Eye (tissue), 1 donor: Measurements from ENCODE around the gene ZNF862.

Source experiments
- DNase-seq: peaks from one replicate; pipeline ENCODE4 v3.0.0-alpha.2; 2015

Gene ZNF862

DNA sequence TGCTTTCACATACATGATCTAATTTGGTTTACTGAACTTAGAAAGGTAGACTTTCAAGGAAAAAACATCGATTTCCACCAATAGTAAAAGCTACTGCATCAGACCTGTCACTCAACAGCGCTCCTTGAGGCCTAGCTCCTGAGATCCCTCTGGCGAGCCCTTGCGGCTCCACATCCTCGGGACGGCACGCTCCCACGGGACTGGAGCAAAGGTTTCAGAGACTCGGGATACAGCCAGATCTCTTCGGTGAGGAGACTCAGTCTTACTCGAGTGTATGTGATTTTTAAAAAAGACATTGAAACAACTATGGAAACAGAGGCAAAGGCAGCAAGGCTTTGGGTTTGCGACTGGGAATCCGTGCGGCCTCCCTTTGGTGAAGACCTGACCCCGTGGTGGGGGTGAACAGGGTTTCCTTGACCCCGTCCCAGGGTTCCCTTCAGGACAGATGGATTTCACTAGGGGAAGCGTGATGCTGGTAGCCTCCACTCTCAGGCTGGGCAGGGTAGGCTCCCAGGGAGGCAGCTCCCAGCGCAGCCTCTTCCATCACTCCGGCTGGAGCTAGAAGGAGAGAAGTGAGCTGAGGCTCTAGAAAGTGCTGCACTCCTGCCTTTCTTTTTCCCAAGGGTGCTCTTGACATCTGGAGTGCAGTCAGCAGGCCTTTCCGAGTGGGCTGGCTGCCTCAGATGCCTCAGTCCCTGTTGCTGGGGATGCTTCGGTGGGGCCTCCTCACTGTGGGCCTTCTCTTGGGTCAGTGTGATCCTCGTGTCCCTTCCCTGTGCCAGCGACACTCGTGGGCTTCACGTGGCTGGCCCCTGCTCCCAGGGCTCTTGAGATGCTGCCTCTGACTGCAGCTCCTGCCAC lies 29.8 kb downstream of the ZNF862 start:
- DNase-seq: no peak

DNA sequence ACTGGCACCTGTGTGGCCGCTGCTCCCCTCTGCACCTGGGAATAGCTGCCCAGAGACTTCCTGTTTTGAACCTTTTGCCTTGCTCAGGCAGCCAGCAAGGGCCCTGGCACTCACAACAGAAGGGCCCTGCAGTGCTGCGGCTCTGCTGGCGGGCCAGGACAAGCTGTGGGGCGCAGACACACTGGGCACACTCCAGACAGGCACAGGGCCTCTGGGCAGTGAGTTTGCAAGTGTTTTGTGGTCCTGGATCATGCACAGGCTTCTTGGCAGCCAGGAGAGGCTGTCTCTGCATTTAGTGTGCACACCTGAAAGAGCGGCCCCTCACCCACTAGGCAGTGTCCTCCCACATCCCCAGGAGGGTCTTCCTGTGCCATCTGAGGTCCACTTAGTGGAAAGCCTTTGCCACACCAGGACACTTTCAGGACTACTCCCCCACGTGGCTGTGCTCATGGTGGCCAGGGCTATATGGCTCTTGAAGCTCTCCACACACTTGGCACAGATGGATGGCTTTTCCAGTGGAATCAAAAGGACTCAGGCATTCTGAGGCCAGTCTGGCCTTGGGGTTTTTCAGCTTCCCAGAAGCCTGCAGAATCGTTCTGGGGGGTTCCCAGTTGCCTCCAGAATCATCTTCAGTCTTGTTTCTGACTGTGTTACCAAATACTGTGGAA lies 30.6 kb downstream of the ZNF862 start:
- no peak for DNase-seq

GRCh38 chr7:149869291-149869650 lies 31.1 kb downstream of the ZNF862 start:
- no peak for DNase-seq

GRCh38 chr7:149869867-149870266 lies 31.7 kb downstream of the ZNF862 start:
- DNase-seq: no peak

- no peak for DNase-seq
These were observed 32.1 kb downstream of the ZNF862 start for GRCh38 chr7:149870274-149870673.

DNA sequence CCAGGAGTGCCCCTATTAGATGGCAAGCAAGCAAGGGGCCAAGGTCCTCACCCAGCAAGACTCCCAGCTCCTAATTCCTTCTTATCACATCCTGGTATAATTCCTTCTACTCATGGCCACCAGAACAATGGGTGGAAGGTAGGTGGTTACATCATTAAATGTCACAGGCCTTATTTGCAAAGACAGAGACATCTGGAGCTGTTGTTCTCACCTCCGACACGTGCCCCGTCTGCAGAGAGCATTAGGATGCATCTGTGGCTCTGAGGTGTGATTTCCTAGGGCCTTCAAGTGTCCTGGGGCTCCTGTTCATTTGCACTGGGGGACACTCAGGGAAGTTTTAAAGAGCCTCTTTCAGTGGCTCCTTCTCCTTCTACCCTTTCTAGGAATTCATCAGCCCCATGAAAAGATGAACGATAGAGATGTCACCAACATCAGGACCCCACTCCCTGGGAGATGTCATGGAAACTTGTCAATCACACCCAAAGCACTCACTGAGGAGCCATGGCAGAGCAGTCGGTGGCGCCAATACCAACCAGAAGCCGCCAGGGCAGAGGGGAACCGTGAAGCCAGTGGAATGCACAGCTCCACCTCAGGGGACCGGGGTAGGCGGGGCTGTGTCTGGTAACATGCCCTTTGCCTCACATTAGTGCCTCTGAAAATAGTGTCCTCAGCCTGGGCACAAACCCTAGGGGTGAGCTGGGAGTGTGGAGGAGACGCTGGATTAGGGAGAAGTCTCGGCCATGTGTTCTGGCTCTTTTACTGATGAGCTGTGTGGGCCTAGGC lies 32.7 kb downstream of the ZNF862 start:
- no peak for DNase-seq

DNA sequence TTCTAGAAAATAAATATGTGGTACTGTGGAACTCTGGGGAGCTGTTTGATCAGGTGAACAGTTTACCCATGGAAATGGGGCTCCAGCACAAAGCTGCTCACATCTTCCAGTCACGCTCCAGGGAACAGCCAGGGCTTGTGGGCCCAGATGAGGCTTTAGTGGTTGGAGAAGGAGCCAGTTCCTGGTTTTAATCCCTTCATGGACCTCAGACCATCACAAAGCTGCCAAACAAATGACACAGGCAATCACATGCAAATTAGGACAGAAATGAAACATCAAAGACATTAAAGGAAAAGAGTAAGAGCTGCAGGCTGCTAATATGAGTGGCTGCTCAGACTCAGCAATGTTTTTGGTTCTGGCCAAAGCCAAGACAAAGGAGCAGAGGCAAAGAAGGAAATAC lies 33.4 kb downstream of the ZNF862 start:
- no peak for DNase-seq

DNA sequence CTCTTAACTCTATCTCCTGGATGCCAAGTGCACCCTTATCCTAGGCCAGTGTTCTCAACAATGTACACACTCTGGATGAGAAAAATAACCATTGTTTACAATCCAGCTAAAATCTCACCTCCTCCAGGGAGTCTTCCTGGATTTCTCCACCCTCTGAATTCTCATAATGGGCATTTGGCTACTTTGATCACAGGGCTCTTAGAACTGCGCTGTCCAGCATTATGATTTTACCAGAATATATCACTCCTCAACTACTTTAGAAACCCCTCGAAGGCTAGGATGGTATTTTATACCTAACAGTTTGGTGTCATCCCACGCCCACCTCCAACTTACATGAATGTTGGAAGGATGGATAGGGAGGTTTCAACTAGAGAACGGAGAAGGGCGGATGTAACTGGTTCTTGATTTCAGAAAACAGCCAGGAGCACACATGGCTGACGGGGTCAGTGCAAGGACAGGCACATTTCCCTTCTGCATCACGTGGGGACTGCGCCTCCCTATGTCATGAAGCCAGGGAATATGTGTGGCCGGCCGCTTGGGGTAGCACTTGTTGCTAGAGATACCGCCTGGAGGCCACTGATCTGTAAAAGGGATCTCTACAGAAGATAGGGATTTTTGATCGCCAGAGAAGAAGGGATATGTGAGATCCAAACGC lies 34.4 kb downstream of the ZNF862 start:
- peak; percentile 93 for DNase-seq

DNA sequence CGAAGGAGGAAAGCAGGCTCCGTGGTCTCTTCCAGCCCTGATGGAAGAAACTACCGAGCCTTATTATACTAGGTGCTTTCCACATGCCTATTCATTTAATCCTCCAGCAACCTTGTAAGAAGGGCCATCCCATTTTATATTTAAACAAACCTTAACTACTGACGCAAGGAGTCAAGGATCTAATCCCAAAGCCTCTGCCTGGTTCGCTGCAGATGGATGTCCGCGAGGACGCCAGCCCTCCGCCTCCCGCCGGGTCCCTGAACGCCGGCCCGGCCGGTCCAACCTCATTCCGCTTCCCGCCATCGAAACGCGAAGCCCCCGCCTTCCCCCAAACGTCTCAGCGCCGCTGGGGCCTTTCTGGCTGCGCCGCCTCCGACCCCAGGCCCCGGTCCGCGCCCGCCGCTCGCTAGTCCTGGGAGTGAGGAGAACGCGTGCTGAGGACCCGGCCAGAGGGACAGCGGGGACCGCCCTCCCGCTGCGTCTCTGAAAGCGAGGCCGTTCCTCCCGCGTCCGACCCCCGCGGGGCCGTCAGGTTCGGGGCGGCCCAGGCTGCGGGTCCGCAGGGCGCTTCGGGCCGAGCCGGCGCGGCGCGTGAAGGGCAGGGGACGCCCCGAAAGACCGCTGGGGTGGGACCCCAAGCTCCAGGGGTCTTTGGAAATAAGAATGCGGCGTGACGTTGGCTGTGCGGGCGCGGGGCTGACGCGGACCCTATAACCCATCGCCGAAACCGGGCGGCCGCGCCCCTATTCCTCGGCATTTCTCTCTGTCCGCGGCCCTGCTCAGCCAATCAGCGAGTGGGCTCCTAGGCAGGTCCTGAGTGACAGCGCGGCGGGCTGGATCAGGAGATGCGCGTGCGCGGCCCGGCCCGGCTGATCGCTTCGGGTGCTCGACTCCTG lies 35.1 kb downstream of the ZNF862 start, which contains the start of gene ATP6V0E2:
Gene ATP6V0E2, plus strand, starts transcription at position 896 of the 896 bp plus-strand sequence. CDS start 97 bp downstream, outside the sequence.
- DNase-seq: peak; percentile 97

DNA sequence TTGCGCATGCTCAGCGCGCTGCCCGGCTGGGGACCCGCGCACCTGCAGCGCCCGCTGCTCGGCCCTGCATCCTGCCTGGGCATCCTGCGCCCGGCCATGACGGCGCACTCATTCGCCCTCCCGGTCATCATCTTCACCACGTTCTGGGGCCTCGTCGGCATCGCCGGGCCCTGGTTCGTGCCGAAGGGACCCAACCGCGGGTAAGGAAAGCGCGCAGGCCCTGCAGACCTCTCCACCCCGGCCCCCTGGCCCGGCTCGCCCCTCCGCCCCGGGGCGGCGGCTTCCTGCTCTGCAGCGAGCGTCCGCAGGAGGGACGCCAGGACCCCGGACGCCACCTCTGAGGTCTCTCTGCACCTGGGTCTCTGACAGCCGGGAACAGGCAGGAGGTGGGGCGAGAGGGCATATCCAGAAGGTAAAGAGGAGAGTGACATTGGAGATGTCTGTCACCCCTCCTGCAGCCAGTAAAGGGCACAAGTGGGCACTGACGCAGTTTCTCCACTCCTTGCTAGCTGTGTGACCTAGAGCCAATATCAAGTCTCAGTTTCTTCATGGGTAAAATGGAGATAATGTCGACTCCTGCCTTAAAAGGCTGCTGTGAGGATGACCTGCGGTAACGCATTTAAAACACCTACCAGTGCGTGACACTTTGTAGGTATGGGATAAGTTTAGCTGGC lies 35.9 kb downstream of the ZNF862 start:
- DNase-seq: no peak

DNA sequence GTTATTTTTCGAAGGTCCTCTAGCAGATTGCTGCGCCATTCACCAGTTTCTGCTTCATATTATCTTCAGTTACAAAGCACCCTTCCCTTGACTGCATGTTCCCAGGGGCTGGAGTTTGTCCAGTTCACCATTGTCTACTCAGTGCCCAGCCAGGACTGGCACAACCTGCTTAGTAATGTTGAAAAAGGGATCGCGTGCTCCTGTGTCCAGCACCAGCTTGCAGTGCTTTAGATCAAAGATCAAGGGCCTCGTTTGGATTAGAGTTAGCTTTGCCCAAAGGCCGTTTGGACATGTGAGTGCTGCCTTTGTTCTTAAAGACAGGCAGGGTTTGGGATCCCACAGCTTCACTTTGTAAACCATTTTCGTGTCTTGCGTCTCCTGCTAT lies 36.5 kb downstream of the ZNF862 start:
- DNase-seq: no peak

GRCh38 chr7:149875396-149875795 lies 37.2 kb downstream of the ZNF862 start:
- no peak for DNase-seq

GRCh38 chr7:149877890-149878522 lies 39.8 kb downstream of the ZNF862 start:
- DNase-seq: no peak

GRCh38 chr7:149878523-149878921 lies 40.3 kb downstream of the ZNF862 start:
- no peak for DNase-seq

- DNase-seq: no peak
These were observed 41.1 kb downstream of the ZNF862 start for GRCh38 chr7:149879271-149879743.

GRCh38 chr7:149879766-149880637 lies 41.8 kb downstream of the ZNF862 start:
- DNase-seq: no peak

DNA sequence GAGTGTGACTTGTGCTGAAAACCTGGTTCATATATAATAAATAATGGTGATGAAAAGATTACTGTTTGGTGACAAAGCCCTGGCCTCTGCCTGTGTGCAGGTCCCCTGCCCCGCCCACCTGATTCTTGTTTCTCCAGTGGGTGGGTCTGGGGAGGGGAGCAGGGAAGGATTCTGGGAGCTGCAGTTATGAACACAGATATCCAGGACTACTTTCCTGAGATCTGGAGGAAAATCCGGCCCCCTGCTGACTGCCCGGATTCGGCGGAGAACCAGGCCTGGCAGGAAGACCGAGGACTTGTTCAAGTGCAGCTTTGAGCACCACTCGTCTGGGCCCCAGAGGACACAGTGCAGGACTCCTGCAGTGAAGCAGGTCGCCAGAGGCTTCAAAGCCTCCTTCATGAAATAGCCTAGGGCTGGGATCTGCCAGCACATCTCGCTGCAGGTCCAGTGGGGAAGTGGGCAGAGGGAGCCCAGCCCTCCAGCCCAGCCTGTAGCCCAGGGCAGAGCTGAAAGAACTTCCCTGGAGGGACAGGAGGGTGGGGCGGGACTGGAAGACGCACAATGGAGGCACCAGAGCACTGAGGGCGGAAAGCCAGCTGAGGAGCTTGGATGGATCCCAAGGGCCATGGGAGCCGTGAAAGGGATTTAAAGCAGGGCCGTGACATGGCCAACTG lies 42.6 kb downstream of the ZNF862 start:
- no peak for DNase-seq

GRCh38 chr7:149881328-149882247 lies 43.4 kb downstream of the ZNF862 start:
- DNase-seq: no peak
